Transverse colon (tissue), 4 donors: ENCODE data around the gene CAPN9. TPM values are rescaled to one million over a fixed set of nuclear protein-coding genes. Genes with fewer than 3 reads are reported as not detected.
"Not testable (repeated sequence)": the region's sequence is repeated elsewhere in the genome, so short reads cannot be mapped to it uniquely, and the experiment has no call there.

ENCODE experiments used
- DNase-seq: peaks from one replicate; pipeline ENCODE4 v3.0.0-alpha.2; 2019
- H3K27ac ChIP-seq, 4 donors: fragments of 200-600 bp; sonication (generic); 2 replicates each; pipeline ENCODE4 v1.5.1; 2016 to 2018; ENCODE audit warnings: inconsistent platforms in 4 of 4
- H3K27me3 ChIP-seq: fragments of 200-600 bp; sonication (generic); 2 replicates; pipeline ENCODE4 v1.5.1; 2017; ENCODE audit warnings: inconsistent platforms
- H3K36me3 ChIP-seq, 4 donors: fragments of 200-600 bp; sonication (generic); 2 replicates each; pipeline ENCODE4 v1.5.1; 2017 to 2019; ENCODE audit warnings: inconsistent platforms in 4 of 4
- H3K4me1 ChIP-seq, 4 donors: fragments of 200-600 bp; sonication (generic); 2 replicates each; pipeline ENCODE4 v1.5.1; 2017 to 2020; ENCODE audit warnings: inconsistent platforms in 4 of 4
- H3K4me3 ChIP-seq, 4 donors: fragments of 200-600 bp; sonication (generic); 1 replicate in 1 of 4; 2 replicates in 3 of 4; pipeline versions ENCODE4 v1.5.1 to v1.6.1; 2017 to 2019; ENCODE audit warnings: inconsistent platforms in 4 of 4
- H3K9me3 ChIP-seq, 2 donors: fragments of 200-600 bp; sonication (generic); 2 replicates each; pipeline ENCODE4 v1.5.1; 2017 to 2019; ENCODE audit warnings: inconsistent platforms in 2 of 2
- EP300 ChIP-seq: sonication (generic); formaldehyde crosslinking; IDR thresholded peaks from one replicate; pipeline ENCODE4 v1.6.1; 2017; ENCODE audit warnings: antibody characterized with exemption, low read depth
- POLR2A ChIP-seq: fragments of 450-650 bp; IDR thresholded peaks from one replicate; pipeline ENCODE4 v1.6.1; 2016; ENCODE audit warnings: antibody characterized with exemption, mild to moderate bottlenecking, moderate library complexity
- POLR2AphosphoS5 ChIP-seq, 3 donors: sonication (generic); formaldehyde crosslinking; IDR thresholded peaks; one replicate each; pipeline ENCODE4 v1.6.1; 2016; ENCODE audit warnings: antibody characterized with exemption in 3 of 3
- WGBS, 2 donors: methylation state at CpG; one replicate each; pipeline ENCODE4 v1.1.5; 2018; ENCODE audit warnings: low coverage in 1 of 2; 5-methylcytosine and 5-hydroxymethylcytosine counted together
- in situ Hi-C, 4 donors: fragments of 200-750 bp; cut with MboI; loops; one replicate each; pipeline versions ENCODE4 v1.15.0 to v1.15.1; 2017; ENCODE audit warnings: low sequenced_read_pairs in 3 of 4, low pct_ligation_motif_present in 1 of 4, low pct_unique_long_range_greater_than_20kb in 1 of 4
- intact Hi-C: fragments of 100-400 bp; cut with DNase I; formaldehyde crosslinking; loops from one replicate; pipeline ENCODE4 v1.15.1; 2023; ENCODE audit warnings: low total_unique reads
- total RNA-seq, 4 donors: library from RNA; depleted of rRNA; stranded (reverse); fragments of >200 nt; gene quantifications; one replicate each; pipeline ENCODE4 v1.1.0, GENCODE V29; 2016
- TF ChIP-seq, protein P1 (sequence below), 5 experiments: fragments of 200-600 bp in 3 of 5; fragments of 450-650 bp in 2 of 5; sonication (generic) in 3 of 5; IDR thresholded peaks; 1 replicate in 2 of 5; 2 replicates in 3 of 5; pipeline ENCODE4 v1.5.1; 2016 to 2017; ENCODE audit warnings: antibody characterized with exemption in 5 of 5, inconsistent platforms in 3 of 5, mild to moderate bottlenecking in 2 of 5, moderate library complexity in 1 of 5

The CAPN9 gene
- total RNA-seq, 4 donors from 2014 or later, result 26.3 to 59.9 (median 32.7) TPM

DNA sequence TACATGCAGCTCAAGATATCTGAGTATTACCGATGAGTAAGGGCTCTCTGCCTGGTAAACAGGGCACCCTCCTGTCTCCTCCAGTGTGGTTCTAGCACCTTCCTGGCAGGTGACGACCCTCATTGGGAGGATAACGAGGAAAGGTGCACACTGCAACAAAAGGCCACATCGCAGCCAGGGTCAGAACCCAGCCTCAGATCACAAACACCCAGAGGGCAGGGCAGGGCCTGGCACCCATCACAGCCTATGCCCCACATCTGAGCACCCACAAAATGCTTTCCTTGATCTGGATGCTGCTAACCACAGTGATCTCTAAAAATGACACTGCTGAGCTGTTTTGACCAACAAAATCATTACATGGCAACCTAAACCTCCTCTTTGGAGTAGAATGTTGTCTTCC is 97.4 kb downstream of the CAPN9 start:
- H3K27ac ChIP-seq, result no peak overlapping the region
- H3K4me3 ChIP-seq, result no peak overlapping the region
- H3K4me1 ChIP-seq, result peaks cover 0 to 9% (median 5%) of the 10 kb centered on the region in 4 donors
- WGBS, 2 donors, result 93% methylated on average over 4 of the region's 4 CpGs; no CpG with 5 or more reads in 1 of the 2 donors
- intact Hi-C loops, result no loop called here
- H3K9me3 ChIP-seq, result no peaks in the 10 kb centered on the region
- peaks cover 0 to 3% (median 0%) of the 10 kb centered on the region in 4 donors for H3K36me3 ChIP-seq
- TF ChIP-seq POLR2AphosphoS5 (IDR thresholded peaks at IDR 0.05) (no peak), EP300 (no peak), POLR2A (no peak)
- TF ChIP-seq, protein P1, sequence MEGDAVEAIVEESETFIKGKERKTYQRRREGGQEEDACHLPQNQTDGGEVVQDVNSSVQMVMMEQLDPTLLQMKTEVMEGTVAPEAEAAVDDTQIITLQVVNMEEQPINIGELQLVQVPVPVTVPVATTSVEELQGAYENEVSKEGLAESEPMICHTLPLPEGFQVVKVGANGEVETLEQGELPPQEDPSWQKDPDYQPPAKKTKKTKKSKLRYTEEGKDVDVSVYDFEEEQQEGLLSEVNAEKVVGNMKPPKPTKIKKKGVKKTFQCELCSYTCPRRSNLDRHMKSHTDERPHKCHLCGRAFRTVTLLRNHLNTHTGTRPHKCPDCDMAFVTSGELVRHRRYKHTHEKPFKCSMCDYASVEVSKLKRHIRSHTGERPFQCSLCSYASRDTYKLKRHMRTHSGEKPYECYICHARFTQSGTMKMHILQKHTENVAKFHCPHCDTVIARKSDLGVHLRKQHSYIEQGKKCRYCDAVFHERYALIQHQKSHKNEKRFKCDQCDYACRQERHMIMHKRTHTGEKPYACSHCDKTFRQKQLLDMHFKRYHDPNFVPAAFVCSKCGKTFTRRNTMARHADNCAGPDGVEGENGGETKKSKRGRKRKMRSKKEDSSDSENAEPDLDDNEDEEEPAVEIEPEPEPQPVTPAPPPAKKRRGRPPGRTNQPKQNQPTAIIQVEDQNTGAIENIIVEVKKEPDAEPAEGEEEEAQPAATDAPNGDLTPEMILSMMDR (IDR thresholded peaks at IDR 0.05), result no peak
- DNase-seq, result no peak
- H3K27me3 ChIP-seq, result no peaks in the 10 kb centered on the region
- in situ Hi-C loops, result no loop called here

DNA sequence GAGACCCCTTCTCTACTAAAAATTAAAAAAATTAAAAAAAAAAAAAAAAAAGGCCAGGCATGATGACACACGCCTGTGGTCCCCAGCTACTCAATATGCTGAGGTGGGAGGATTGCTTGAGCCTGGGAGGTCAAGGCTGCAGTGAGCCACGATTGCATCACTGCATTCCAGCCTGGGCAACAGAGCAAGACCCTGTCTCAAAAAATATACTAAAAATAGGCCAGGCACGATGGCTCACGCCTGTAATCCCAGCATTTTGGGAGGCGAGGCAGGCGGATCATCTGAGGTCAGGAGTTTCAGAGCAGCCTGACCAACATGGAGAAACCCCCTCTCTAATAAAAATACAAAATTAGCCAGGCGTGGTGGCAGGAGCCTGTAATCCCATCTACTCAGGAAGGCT is 98.0 kb downstream of the CAPN9 start:
- 80 to 83% methylated on average over 6 to 7 of the region's 7 CpGs for WGBS, 2 donors
- in situ Hi-C loops, H3K9me3 ChIP-seq: not testable (repeated sequence)

DNA sequence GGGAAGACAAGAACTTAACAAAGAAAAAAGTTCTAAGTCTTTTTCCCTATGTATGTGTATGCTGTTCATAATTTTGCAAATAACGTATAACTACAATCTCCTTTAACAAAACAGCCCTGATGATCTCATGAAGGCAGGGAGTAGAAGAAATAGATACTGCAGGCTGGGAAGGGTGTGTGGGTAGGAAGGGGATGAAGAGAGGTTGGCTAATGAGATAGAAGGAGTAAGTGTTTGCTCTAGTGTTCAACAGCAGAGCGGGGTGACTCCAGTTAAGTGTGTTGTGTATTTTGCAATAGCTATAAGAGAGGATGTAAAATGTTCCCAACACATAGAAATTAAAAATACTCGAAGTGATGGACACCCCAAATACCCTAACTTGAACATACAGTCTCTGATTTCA is 101.0 kb downstream of the CAPN9 start:
- 85 to 93% methylated on average over 3 of the region's 3 CpGs for WGBS, 2 donors
- in situ Hi-C loops, result no loop called here

More for the DNA sequence above, 98.0 kb downstream of the CAPN9 start:
- DNase-seq, intact Hi-C loops, H3K4me3 ChIP-seq, H3K36me3 ChIP-seq, H3K27me3 ChIP-seq, H3K27ac ChIP-seq: not testable (repeated sequence)
- H3K4me1 ChIP-seq, result peaks cover 6 to 14% (median 11%) of the 10 kb centered on the region in 4 donors

DNA sequence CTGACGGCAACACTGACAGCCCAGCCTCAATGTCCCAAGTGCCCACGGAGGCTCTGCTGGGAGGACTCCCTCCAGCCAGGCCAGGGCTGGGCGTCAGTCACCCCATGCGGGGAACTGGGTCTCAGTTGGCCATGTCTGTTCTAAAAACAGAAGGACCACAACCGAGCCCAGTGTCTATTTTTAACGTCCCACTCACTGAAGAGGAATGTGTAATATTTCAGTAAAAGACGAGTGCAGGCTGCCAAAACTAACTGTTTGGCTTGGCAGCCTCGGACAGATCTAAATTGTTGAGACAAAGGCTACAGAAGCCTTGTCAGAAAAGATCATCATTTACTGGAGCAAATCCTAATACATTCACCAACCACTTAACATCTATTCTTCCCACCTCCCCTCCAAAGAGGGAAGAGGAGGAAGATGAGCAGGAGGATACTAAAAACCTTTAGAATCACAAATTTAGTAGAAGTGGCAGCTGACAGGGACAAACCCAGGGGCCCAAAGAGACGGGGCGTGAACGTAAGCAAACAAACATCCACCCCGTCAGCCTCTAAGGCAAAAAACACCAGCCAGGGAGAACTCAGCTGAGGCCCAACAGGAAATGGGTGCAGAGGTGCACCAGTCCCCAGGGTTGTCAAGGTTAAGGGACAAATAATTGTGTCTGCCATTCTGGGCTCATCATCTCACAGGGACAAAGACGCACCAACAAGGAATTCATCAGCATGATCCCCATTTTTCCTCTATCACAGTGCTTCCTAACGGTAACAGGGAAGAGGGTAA is 102.5 kb downstream of the CAPN9 start:
- TF ChIP-seq, protein P1 (IDR thresholded peaks at IDR 0.05), result no peak
- TF ChIP-seq POLR2AphosphoS5 (IDR thresholded peaks at IDR 0.05), result peak in 2 of 3 donors; percentile 36 to 46
- no peaks in the 10 kb centered on the region for H3K9me3 ChIP-seq
- DNase-seq, result no peak
- H3K27ac ChIP-seq, result peak overlapping the region; percentile 61 to 68 (median 64)
- H3K36me3 ChIP-seq, result no peaks in the 10 kb centered on the region
- WGBS, 2 donors, result 9 to 42% methylated on average over 6 to 14 of the region's 14 CpGs
- in situ Hi-C loops, result no loop called here
- intact Hi-C loops, result no loop called here
- H3K4me3 ChIP-seq, result no peak overlapping the region
- no peaks in the 10 kb centered on the region for H3K27me3 ChIP-seq
- H3K4me1 ChIP-seq, result peaks cover 17 to 28% (median 25%) of the 10 kb centered on the region in 4 donors

More for the DNA sequence above, 101.0 kb downstream of the CAPN9 start:
- Histone ChIP-seq H3K9me3 (no peaks in the 10 kb centered on the region), H3K4me1 (peaks cover 17 to 28% (median 25%) of the 10 kb centered on the region in 4 donors), H3K4me3 (no peak overlapping the region), H3K27ac (peak overlapping the region in 1 of 4 donors; percentile 68), H3K36me3 (no peaks in the 10 kb centered on the region), H3K27me3 (no peaks in the 10 kb centered on the region)
- TF ChIP-seq POLR2AphosphoS5 (IDR thresholded peaks at IDR 0.05) (no peak), EP300 (no peak), POLR2A (no peak)
- TF ChIP-seq, protein P1 (IDR thresholded peaks at IDR 0.05), result no peak
- intact Hi-C loops, result no loop called here
- DNase-seq, result no peak
